CD4-positive, alpha-beta T cell (primary cell): ENCODE results near the gene ATP8A2. TPM values are rescaled to one million over a fixed set of nuclear protein-coding genes. Genes with fewer than 3 reads are reported as not detected.

Experiments
- ATAC-seq: fragments of 200-7000 bp; cut with Tn5 transposase; one replicate; pipeline ENCODE4 v1.10.0; 2022; ENCODE audit warnings: mild to moderate bottlenecking; ENCODE audit not compliant: poor library complexity
- CTCF ChIA-PET: fragments of 350-600 bp; sonication (Branson Sonifier 250); formaldehyde crosslinking; loops from one replicate; lab custom pipeline; 2021; ENCODE audit warnings: antibody characterized with exemption, inconsistent platforms; lab: Charles Lee
- POLR2A ChIA-PET: fragments of 350-600 bp; sonication (Branson Sonifier 250); formaldehyde crosslinking; loops from one replicate; lab custom pipeline; 2021; ENCODE audit warnings: antibody characterized with exemption, inconsistent platforms; lab: Charles Lee
- DNase-seq, 14 experiments: peaks; one replicate each; pipeline ENCODE4 v3.0.0-alpha.2; 2013 to 2020; ENCODE audit warnings: mixed read lengths in 2 of 14
- H3K27ac ChIP-seq, 2 donors: one replicate each; pipeline versions ENCODE4 v1.5.1 to v1.7.0; 2013; ENCODE audit warnings: low read length in 2 of 2, low read depth in 1 of 2, mild to moderate bottlenecking in 1 of 2
- H3K27me3 ChIP-seq, 2 experiments: 1 replicate in 1 of 2; 2 replicates in 1 of 2; pipeline versions ENCODE4 v1.6.1 to v1.7.0; 2013; ENCODE audit warnings: low read length in 2 of 2, control low read depth in 1 of 2, mild to moderate bottlenecking in 1 of 2, moderate library complexity in 1 of 2; ENCODE audit not compliant: insufficient read depth in 2 of 2, control insufficient read depth in 1 of 2
- H3K36me3 ChIP-seq: one replicate; pipeline ENCODE4 v1.6.1; 2013; ENCODE audit warnings: low read length, control low read depth; ENCODE audit not compliant: insufficient read depth
- H3K4me1 ChIP-seq: one replicate; pipeline ENCODE4 v1.6.1; 2013; ENCODE audit warnings: low read length, control low read depth; ENCODE audit not compliant: insufficient read depth
- H3K4me3 ChIP-seq: one replicate; pipeline ENCODE4 v1.5.1; 2013; ENCODE audit warnings: mild to moderate bottlenecking, low read length, moderate library complexity
- H3K9me3 ChIP-seq, 2 experiments: 1 replicate in 1 of 2; 2 replicates in 1 of 2; pipeline versions ENCODE4 v1.6.1 to v1.7.0; 2013; ENCODE audit warnings: low read length in 2 of 2, mild to moderate bottlenecking in 2 of 2, control low read depth in 1 of 2, moderate library complexity in 1 of 2; ENCODE audit not compliant: control insufficient read depth in 1 of 2, insufficient read depth in 1 of 2
- H3K27ac Mint-ChIP-seq: one replicate; pipeline ENCODE4 v1.8.0; 2020; ENCODE audit warnings: mixed read lengths
- H3K27me3 Mint-ChIP-seq: one replicate; pipeline ENCODE4 v1.8.0; 2021; ENCODE audit warnings: mixed read lengths
- H3K36me3 Mint-ChIP-seq: one replicate; pipeline ENCODE4 v1.8.0; 2021; ENCODE audit warnings: low read depth, mixed read lengths
- H3K4me1 Mint-ChIP-seq: one replicate; pipeline ENCODE4 v1.8.0; 2021; ENCODE audit warnings: low read depth, mixed read lengths
- H3K4me3 Mint-ChIP-seq: one replicate; pipeline ENCODE4 v1.8.0; 2020; ENCODE audit warnings: mild to moderate bottlenecking, mixed read lengths
- H3K9me3 Mint-ChIP-seq: one replicate; pipeline ENCODE4 v1.8.0; 2020; ENCODE audit warnings: mixed read lengths
- intact Hi-C, 2 experiments: fragments of 100-400 bp; cut with DNase I in 1 of 2; cut with micrococcal nuclease in 1 of 2; formaldehyde crosslinking; loops; one replicate each; pipeline versions ENCODE4 v1.15.1 to v1.9.0; 2023 to 2025; cut with DNase I, micrococcal nuclease
- total RNA-seq, 174 experiments: library from RNA in 2 of 174; stranded (reverse) in 2 of 174; gene quantifications; one replicate each; pipeline ENCODE4 v1.2.3 and lab custom pipeline; 2021 to 2026
- TF ChIP-seq, protein P1 (sequence below): fragments of 200-600 bp; IDR thresholded peaks from one replicate; pipeline ENCODE4 v1.8.0; 2022; ENCODE audit warnings: antibody characterized with exemption, mild to moderate bottlenecking

The ATP8A2 gene
- total RNA-seq, 2 experiments from 2014 or later = 0.22 to 0.36 TPM

DNA sequence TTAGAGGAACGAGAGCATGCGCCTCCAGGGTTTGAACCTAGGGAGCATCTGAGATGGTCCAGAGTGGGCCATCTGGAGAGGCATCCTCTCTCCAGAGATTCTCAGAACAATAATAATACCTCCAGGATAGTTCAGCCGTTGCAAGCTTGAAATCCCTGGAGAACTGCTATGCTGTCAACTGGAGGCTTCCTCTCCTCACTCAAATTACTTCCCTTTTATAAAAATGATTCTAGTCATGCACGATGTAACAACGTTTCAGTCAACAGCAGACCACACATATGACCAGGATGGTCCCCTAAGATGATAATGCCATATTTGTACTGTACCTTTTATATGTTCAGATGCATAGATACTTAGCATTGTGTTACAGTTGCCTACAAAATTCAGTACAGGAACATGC is 571.3 kb downstream of the ATP8A2 start:
- Mint-ChIP-seq H3K36me3 (no peaks in the 10 kb centered on the region), H3K4me1 (peaks cover 5% of the 10 kb centered on the region), H3K27me3 (no peaks in the 10 kb centered on the region), H3K4me3 (no peak overlapping the region), H3K9me3 (no peaks in the 10 kb centered on the region), H3K27ac (no peak overlapping the region)
- ChIA-PET CTCF (no interaction called here), POLR2A (no interaction called here)
- DNase-seq = no peak
- Histone ChIP-seq H3K9me3 (peaks cover 0 to 4% of the 10 kb centered on the region in 2 experiments), H3K27me3 (no peaks in the 10 kb centered on the region), H3K27ac (no peak overlapping the region), H3K4me3 (no peak overlapping the region), H3K4me1 (no peaks in the 10 kb centered on the region), H3K36me3 (no peaks in the 10 kb centered on the region)
- intact Hi-C loops = loop anchor here in 1 of 2 experiments (10.0 kb wide), 1 partner anchor 368 kb away; no protein-coding TSS in a partner anchor
- no peak for ATAC-seq
- TF ChIP-seq, protein P1, sequence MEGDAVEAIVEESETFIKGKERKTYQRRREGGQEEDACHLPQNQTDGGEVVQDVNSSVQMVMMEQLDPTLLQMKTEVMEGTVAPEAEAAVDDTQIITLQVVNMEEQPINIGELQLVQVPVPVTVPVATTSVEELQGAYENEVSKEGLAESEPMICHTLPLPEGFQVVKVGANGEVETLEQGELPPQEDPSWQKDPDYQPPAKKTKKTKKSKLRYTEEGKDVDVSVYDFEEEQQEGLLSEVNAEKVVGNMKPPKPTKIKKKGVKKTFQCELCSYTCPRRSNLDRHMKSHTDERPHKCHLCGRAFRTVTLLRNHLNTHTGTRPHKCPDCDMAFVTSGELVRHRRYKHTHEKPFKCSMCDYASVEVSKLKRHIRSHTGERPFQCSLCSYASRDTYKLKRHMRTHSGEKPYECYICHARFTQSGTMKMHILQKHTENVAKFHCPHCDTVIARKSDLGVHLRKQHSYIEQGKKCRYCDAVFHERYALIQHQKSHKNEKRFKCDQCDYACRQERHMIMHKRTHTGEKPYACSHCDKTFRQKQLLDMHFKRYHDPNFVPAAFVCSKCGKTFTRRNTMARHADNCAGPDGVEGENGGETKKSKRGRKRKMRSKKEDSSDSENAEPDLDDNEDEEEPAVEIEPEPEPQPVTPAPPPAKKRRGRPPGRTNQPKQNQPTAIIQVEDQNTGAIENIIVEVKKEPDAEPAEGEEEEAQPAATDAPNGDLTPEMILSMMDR = no peak

GRCh38 chr13:25943658-25944057 is 571.9 kb downstream of the ATP8A2 start:
- ChIA-PET CTCF (no interaction called here), POLR2A (no interaction called here)
- Mint-ChIP-seq H3K4me3 (no peak overlapping the region), H3K9me3 (no peaks in the 10 kb centered on the region), H3K4me1 (peaks cover 5% of the 10 kb centered on the region), H3K36me3 (no peaks in the 10 kb centered on the region), H3K27me3 (no peaks in the 10 kb centered on the region), H3K27ac (no peak overlapping the region)
- Histone ChIP-seq H3K4me3 (no peak overlapping the region), H3K27ac (no peak overlapping the region), H3K9me3 (peaks cover 0 to 4% of the 10 kb centered on the region in 2 experiments), H3K36me3 (no peaks in the 10 kb centered on the region), H3K4me1 (no peaks in the 10 kb centered on the region), H3K27me3 (no peaks in the 10 kb centered on the region)
- no peak for ATAC-seq
- intact Hi-C loops = loop anchor here in 1 of 2 experiments (10.0 kb wide), 1 partner anchor 369 kb away; no protein-coding TSS in a partner anchor
- TF ChIP-seq, protein P1 = no peak
- DNase-seq = no peak

- H3K27ac ChIP-seq = no peak overlapping the region
- Mint-ChIP-seq H3K4me3 (no peak overlapping the region), H3K27me3 (no peaks in the 10 kb centered on the region), H3K4me1 (peaks cover 5% of the 10 kb centered on the region), H3K9me3 (no peaks in the 10 kb centered on the region), H3K27ac (no peak overlapping the region), H3K36me3 (no peaks in the 10 kb centered on the region)
- POLR2A ChIA-PET = no interaction called here
- no peak for DNase-seq
- H3K9me3 ChIP-seq = peaks cover 0 to 3% of the 10 kb centered on the region in 2 experiments
- H3K27me3 ChIP-seq = no peaks in the 10 kb centered on the region
- H3K36me3 ChIP-seq = no peaks in the 10 kb centered on the region
- H3K4me1 ChIP-seq = no peaks in the 10 kb centered on the region
- no peak overlapping the region for H3K4me3 ChIP-seq
- intact Hi-C loops = loop anchor here in 1 of 2 experiments (10.0 kb wide), 1 partner anchor 371 kb away; no protein-coding TSS in a partner anchor
- no peak for ATAC-seq
- CTCF ChIA-PET = no interaction called here
- TF ChIP-seq, protein P1 = no peak
Observed at GRCh38 chr13:25945596-25945995, 573.8 kb downstream of the ATP8A2 start.
